HG03432 (cell line): ENCODE data around the gene NUP210.

Experiments
- ATAC-seq: cut with Tn5 transposase; IDR thresholded peaks from one replicate; pipeline ENCODE4 v1.9.1; 2021; ENCODE audit warnings: mild to moderate bottlenecking, moderate library complexity; ENCODE audit not compliant: unreplicated experiment

Gene NUP210

DNA sequence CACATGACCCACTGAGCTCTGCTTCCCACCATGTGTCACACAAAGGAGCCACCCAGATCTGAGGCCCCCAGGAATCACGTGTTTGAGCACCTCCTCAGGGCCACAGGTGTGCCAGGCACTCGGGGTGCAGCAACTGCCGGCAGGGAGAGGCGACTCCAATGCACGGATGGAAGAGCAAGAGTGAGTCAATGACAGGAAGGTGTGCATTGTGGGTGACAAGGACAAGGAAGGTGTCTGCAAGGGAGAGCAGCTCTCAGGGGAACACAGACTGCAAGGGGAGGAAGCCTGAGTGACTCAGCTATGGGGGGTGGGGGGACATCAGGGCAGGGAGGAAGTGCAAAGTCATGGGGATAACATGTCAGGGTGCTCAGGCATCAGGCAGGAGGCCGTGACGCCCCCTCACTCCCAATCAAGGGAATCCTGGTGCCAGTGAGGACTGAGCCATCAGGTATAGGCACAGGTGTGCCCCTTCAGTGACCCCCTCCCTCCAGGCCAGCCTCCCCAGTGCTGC, 67.4 kb downstream of the NUP210 start:
- no peak for ATAC-seq

DNA sequence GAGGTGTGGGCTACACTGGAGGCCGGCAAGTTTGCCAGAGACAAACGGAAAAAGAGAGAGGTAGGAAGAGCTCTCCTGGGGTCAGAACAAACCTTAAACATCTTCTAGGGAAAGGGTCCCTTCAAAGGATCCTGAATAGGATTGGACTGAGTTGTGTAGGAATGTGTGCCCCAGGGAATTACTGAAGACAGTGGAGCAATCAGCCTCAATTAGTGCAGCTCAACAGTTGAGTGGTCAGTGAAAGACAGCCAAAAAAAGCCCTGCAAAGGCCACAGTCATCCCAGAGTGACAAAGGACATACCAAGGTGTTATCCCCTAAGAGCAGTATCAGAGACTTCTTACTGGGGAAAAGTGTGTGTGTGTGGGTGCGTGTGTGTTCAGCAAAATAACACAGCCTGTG, 70.3 kb downstream of the NUP210 start:
- no peak for ATAC-seq

DNA sequence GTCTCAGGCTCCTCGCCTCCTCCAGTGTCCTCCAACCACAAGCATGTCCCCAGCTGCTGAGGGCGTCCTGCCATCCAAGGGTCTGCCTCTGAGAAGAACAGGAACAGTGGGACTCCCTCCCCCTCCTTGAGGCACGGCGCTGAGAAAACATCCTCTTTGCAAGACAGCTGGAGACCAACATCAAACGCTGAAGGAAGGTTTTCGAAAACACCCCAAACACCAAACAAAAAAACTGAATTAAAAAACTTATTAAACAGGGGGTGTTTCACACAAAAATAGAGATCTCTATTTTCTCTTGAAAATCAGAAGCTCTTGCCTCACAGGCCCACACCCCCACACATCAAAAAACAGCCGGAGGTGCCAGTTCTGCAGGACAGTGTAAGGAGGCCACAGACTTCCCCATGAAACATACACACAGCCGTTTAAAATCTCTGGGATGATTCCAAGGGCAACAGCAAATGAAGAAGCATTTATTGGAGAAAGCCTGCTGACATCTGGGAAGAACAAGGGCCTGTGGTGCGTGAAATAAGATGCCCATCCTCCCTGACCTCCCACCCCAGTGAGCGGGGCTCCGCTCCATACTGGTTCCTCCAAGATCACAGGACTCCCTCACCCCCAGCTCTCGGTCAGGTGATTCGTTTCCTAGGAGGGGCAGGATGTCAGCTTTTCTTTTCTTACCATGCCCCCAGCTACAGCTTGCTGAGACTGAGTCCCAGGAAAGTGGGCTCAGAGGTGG, 71.3 kb downstream of the NUP210 start:
- no peak for ATAC-seq

DNA sequence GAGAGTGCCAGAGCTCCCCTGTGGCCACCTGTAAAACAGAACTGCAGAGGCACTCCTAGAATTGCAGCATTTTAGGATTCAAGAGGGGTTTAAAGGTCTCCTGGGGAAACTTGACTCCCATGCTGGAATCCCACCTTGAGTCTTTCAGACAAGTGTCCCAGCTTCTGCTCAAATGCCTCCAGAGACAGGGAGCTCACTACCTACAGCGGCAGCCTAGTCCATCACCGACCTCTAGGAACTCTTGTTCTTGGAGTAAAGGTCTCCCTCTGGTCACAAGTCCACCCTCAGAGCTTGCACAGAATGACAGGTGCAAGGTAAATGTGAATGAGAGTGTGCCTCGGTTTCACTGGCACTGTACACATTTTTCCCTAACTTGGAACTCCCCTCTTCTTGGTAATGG, 72.0 kb downstream of the NUP210 start:
- no peak for ATAC-seq

DNA sequence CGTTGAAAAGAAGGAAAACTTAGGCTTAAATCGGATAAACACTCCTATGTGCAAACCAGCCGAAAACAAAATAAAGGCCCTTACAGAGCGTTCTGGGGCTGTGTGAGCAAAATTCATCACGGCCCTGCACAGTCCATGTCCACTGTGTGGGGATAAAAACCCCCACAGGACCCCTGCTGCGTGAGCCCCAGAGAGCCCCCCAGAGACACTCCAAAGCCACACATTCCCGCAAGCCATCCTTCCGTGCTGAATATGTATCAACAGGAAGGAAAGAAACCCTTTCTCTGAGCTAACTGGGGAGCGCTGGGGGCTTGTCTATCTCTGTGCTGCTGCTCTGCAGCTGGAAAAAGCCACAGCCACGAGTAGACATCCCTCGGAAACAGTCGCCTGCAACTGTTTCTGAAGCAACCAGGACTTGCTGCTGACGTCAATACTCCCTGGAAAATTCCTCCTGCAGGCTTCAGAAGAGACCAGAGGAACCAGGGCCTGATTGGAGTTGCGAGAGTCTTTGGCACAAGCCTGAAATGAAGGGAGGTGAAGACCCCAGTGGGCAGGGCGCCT, 72.7 kb downstream of the NUP210 start:
- ATAC-seq, result no peak

DNA sequence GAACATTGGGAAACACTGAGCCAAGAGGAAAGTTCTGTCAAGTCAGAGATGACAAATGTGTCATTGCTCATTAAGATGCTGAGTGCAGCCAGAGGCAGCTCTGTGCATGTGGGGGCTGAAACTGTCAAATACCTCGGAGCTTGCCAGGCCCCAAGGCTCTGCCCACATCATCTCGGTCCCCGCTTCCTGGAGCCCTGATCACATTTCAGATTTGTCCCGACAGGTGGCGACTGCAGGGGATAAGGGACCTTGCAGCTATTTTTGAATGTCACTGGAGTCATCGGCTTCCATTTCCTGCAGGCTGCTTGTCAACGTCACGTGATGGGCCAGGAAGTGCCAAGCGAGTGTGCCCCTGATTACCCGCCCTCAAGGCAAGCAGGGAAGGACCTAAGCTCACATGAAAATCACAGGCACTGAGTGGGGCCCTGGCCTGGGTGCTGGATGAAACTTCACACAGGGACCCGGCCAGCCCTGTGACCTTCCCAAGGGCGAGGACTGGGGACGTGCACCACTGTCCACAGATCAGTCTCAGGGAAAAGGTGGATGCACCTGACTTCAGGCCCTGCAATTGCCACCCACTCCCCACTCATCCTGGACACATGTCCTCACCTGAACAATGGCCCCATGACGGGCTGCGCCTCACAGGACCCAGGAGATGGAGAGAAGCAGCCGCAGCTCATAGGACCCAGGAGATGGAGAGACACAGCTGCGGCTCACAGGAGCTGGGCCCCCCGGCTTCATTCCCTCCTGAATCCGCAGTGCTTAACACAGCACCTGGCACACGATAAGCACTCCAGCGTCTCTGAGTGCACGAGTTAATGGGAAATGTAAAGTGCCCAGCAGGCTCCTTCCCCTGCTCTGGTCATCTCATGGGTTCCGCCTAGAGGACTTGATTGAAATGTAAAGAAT, 73.4 kb downstream of the NUP210 start:
- no peak for ATAC-seq

DNA sequence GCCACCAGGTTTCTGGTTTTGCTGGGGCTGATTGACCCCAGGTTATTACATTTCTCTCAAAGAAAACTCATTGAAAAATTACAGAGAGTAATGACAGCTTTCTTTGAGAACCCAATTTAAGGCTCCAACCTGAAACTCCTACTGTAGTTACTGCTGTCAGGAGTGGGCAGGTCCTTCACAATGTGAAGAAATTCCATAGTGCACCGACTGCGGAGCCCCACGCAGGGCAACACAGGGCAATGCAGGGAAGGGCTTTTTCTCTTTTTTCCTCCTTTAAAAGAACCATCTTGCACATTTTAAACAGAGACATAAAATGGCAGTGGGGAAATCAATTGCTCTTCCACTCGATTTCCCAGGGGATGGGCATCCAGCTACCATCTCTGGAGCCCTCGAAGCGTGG, 74.3 kb downstream of the NUP210 start:
- ATAC-seq, result no peak

DNA sequence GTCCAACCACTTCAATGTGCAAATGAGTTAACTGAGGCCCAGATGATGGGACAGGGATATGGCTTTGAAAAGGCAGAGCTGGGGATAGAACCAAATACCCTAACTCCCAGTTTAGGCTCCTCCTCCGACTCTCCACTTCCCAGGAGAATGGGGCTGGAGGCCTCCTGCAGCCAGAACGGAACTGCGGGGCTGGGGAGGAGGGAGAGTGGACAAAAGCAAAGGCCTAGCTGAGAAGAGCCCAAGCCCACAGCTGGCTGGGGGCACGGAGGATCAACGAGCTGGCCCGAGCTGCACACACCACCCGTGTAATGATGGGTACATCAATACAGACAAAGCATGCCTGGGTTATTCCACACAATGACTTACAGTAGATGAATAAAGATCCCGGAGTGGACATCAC, 74.8 kb downstream of the NUP210 start:
- ATAC-seq, result no peak

DNA sequence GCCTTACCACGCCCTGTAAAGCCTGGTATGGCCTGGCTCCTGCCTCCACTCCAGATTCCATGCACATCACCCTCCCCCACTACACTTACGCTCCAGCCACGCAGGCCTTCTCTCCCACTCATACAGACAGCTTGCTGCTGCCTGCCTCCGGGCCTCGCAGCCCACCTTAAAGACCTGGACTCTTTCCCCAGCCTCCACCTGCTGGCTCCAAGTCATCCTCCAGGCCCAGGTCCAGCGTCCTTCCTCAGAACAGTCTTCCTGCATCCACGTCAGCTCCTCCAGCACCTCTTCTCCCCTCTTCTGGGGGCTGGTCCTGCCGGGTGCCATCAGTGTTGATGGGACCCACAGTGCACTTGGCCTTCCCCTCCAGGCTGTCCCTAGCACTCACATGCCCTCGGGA, 75.5 kb downstream of the NUP210 start:
- ATAC-seq, result no peak

DNA sequence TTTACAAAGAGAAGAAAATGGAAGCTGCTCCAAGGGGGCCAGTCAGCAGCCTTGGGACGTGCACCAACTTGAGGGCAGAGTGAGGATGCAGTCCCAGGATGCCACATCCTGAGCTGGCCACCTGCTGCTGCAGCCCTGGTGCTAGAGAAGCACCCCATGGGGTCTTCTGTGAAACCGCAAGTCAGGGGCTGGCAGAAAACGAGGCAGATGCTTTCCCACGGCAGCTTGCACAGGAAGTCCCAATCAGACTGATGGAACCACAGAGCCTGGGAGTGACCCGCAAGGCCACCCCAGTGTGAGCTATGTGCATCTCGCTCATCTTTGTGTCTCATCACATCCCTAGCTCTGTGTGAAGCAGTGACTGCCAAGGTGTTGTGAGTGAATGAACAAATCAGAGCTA, 76.5 kb downstream of the NUP210 start:
- ATAC-seq, result no peak

DNA sequence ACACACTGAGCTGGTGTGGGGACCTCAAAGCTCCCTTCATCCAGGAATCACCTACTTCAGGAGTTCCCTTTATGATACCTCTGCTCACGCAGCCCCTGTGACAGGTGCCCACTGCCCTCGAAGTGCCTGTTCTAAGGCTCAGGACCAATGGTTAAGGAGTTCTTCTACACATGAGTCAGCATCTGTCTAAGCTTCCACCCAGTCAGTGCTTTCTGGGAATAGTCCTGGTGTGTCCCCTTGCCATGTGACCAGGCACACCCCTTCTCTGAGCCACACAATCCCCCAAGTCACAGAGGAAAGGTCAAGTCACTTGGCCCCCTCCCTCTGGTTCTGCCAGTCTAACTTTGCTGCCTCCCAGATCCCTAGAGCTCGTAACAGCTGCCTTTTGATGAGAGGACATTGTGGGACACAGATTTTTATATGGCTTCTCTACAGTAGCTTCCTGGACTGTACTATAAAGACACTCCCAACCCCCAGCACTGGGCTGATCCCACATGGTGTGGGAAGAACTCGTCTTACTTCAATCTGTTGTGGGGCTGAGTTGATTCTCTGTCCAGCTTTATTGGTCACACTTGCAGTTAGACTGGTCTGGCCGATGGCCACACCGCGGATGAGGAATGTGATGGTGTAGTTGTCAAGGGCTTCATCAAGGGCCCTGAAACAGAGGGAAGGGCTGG, 78.8 kb downstream of the NUP210 start:
- ATAC-seq, result no peak

DNA sequence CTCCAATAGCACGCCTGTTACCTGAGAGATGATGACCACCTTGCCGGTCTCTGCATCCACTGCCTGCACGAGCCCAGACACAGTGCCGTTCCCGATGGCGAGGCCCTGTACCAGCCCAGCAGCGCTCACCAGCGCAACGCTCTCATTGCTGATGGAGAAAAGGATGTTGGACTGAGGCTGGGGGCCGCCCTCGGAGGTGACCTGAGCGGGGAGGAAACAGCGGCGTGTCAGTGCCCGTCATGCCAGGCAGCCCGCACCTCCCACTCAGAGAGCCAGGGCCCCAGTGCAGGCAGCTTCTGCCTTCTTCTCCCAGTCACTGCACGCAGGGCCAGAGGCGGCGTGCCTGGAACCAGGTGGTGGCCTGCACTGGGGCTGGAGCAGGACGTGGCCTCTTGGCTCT, 80.3 kb downstream of the NUP210 start:
- ATAC-seq, result no peak

DNA sequence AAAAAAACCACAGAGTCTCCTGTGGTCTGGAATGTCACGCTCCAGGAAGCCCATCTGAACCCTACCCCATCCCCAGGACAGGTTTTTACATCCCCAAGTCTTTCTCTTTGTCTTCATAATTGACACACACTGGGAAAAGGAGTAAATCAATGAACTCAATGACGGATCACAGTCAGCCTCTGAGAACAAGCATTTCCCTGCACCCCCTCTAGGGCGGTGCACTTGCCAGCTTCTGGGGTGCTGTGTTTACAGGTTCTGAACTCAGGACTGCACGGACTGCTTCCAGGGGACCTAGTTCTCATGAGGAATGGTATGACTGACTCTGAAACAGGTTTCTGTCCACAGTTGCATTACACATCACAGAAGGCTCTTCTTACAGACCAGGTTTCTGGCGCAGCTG, 81.1 kb downstream of the NUP210 start:
- no peak for ATAC-seq

DNA sequence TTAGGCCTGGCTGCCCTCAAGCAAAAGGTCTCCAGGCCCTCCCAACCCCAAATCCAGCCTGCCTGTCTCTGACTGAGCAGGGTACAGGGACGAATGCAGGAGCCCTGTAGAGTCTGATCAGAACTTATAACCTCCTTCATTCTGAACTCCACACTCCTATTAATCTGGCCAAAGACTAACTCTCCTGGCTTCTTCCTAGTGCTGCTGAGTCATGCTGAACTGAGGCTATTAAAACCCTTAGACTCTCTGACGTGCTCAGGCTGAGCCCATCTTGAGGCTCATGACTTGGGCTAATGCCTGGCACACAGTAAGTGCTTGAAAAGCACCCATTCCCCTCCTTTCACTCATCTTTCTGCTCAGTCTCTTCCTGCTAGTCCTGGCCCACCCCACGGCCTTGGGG, 81.9 kb downstream of the NUP210 start:
- no peak for ATAC-seq

DNA sequence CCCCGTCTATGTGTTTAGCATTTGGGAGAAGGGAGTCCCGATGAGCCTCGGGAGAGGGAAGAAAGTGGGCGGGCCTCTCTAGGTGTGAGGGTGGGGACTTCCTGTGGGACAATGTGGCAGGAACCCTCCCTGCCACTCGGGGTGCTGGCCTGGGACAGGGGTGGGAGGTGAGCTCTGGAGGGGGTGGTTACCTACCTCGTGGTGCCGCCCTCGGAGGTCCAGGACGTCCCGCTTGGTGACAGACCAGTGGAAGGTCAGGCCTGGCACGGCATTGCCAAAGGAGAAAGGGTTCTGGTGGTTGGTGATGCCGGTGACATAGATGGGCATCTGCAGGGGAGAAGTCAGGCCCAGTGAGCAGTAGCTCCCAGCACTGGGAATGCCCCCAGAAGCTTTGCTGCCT, 83.5 kb downstream of the NUP210 start:
- ATAC-seq, result no peak

DNA sequence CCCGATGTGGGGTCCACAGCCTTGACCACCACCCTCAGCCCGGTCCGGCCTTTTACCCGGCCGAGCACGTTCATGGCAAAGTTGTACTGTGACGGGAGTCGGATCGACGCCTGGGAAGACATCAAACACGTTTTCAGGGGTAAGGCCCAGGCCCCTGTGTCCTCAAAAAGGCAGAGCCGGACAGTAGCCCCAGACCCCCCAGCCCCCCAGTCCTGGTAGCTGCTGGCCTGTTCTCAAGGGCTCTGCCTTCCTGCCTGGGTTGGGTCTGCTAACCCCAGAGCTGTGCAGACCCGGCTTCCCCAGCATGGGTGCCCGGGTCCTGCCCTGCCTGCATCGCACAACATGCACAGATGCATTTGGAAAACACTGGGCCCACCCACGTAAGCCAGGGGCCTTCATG, 84.6 kb downstream of the NUP210 start:
- ATAC-seq, result no peak

DNA sequence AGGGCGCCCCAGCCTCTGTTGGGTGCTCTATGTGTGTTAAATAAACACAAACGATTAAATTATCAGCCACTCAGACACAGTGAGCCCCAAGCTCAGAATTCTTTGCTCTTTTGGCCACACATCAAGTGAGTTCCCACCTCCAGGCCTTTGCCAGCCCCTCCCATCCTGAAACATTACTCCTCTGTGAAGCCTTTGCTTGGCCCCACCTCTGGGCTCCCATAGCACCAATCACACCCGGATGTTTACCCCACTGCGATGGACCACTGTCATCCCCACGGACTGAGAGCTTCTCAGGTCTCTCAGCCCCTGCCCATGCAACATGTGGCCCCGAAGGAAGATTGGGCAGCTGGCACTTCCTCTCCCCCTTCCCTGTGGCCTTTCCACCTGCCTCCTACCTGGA, 85.1 kb downstream of the NUP210 start:
- ATAC-seq, result no peak

DNA sequence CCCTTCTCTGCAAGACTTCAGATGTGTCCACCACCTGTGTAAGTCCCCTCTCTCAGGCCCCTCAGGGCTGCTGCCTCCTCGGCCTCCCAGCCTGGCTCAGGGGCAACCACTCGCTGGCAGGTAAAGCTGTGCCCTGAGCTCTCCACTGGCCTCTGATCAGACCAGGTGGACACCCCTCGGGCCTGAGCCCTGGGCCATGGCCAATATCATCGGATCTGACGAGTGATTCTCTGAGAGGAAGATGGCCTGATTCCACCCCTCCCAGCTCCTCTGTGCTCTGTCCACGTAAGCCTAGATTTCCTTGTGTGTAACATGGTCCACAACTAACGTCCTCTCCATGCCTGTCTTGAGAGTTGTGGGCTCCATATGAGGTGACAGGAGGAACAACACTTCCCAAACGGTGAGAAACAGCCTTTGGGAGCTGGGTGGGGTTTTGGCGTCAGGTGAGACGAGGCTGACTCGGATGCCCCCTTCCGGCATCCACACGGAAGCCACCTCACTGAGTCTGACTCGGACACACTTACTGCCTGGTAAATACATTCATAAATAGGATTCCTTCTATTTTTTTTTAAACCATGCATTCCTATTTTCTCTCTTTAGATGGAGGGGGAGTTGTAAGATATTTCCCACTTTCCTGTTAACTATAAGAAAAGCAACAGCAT, 86.8 kb downstream of the NUP210 start:
- no peak for ATAC-seq

DNA sequence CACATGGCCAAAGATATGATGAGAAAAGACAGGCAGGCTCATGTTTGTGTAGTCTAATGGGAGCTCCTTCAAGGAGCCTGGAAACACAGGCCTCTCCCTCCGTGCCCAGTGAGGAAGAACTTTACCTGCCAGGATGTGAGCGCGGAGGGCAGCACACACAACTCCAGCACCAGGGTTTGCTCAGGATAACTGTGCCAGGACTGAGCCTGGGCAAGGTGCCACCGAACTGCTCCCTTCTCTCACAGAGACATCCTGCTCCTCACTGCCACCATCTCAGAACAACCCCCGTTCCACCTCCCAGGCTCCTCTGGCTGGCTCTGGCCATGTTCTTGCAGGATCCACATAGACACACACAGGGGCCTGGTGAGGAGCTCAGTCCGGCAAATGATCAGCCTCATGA, 87.4 kb downstream of the NUP210 start:
- ATAC-seq, result no peak

DNA sequence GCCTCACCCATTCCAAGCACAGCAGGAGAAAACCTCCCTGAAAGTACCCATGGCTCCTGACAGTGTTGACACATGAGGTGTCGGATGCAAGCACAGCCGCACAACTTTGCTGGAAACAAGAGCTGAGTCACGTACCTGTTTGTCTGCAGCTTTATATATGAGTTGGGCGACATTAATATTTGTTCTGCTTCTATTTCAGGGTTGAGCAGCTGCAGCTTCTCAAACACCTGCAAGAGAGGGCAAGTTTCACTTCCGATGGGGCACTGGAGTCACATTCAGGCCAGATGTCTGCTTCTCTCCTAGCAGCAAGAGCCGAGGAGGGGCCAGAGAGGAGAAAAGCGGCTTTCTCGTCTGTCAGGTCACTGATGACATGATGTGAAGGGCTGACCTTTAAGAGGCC, 88.0 kb downstream of the NUP210 start:
- ATAC-seq, result peak; percentile 96

DNA sequence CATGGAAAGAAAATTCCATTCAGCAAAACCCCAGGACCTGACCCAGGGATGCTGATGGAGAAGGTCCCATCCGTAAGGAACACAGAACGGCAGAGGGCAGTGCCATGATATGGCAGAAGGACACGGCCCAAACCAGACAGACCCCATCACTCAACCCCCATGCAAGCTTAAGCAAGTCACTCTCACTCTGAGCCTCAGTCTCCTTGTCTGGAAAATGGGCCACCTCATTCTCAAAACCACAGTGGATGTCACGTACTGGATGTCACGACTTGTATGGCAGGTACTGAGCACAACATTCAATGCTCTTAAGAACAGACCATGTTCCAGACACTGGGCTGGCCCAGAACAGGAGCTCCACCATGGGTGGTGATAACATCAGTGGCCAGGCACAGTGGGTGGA, 90.4 kb downstream of the NUP210 start:
- no peak for ATAC-seq
